Bronchial epithelial cell (primary cell): ENCODE data around the gene CGB1. TPM values are rescaled to one million over a fixed set of nuclear protein-coding genes. Genes with fewer than 3 reads are reported as not detected.
"Not testable (repeated sequence)": the region's sequence is repeated elsewhere in the genome, so short reads cannot be mapped to it uniquely, and the experiment has no call there.

Experiments used
- DNase-seq: peaks from one replicate; pipeline ENCODE4 v3.0.0-alpha.2; 2010; ENCODE audit warnings: low read depth
- FAIRE-seq: peaks from 2 replicates; lab custom pipeline; 2011; peaks lifted over from hg19 to GRCh38; lab: Jason Lieb, UNC
- H3K27me3 ChIP-seq: 2 replicates; pipeline ENCODE4 v1.5.1; 2011; ENCODE audit warnings: low read length; ENCODE audit not compliant: control insufficient read depth, insufficient read depth
- H3K36me3 ChIP-seq: 2 replicates; pipeline ENCODE4 v1.5.1; 2011; ENCODE audit warnings: low read length; ENCODE audit not compliant: control insufficient read depth, insufficient read depth
- H3K4me3 ChIP-seq: 2 replicates; pipeline ENCODE4 v1.5.1; 2011; ENCODE audit warnings: mild to moderate bottlenecking, low read depth, low read length, control low read depth
- CTCF ChIP-seq: IDR thresholded peaks from 2 replicates; pipeline ENCODE4 v1.5.1; 2011; ENCODE audit warnings: mild to moderate bottlenecking, moderate library complexity, low read length, control low read depth, inconsistent platforms; ENCODE audit not compliant: insufficient read depth, severe bottlenecking
- total RNA-seq: library from RNA; depleted of rRNA; stranded (reverse); fragments of >200 nt; gene quantifications from 2 replicates; pipeline ENCODE4 v1.2.1, GENCODE V29; 2014

Gene CGB1
- total RNA-seq, 1 donor from 2014 or later = not detected

DNA sequence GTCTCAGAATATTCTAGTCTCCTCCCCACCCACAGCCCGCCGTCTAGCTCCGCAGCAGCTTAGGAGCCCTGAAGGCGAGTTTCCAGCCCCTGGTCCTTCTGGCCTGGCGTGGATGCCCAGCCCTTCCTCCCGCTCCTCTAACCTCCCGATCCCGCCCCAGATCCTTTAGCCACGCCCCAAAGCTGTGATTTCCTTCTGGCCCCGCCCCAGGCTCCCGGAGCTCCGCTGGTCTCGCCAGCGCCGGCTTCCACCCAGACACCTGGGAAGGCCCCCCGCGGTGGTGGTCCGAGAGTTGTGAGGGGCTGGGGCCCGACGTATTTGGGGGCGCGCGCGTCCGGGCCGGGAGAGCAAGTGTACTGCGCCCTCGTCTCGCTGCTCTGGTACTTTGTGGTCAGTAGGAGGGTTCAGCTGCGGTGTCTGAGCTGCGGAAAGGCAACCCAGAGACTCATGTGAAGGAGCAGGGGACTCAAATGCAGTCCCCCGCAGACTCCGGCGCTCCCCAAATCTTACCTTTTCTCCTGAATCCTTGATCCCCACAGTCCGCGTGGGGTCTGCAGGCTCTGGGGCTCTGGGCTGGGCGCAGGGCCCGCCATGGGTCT, 21.0 kb upstream of the CGB1 start, which contains the start of gene CGB7:
TSS of gene CGB7 (minus strand) at position 114 of the 599 bp plus-strand sequence. CDS start 2,374 bp downstream, outside the sequence.
- TF ChIP-seq CTCF = no peak
- DNase-seq = peak; percentile 60
- Histone ChIP-seq H3K36me3 (peaks cover 2% of the 10 kb centered on the region), H3K4me3 (peak within 1 kb of the TSS; percentile 57), H3K27me3 (no peaks in the 10 kb centered on the region)
- no peak for FAIRE-seq

DNA sequence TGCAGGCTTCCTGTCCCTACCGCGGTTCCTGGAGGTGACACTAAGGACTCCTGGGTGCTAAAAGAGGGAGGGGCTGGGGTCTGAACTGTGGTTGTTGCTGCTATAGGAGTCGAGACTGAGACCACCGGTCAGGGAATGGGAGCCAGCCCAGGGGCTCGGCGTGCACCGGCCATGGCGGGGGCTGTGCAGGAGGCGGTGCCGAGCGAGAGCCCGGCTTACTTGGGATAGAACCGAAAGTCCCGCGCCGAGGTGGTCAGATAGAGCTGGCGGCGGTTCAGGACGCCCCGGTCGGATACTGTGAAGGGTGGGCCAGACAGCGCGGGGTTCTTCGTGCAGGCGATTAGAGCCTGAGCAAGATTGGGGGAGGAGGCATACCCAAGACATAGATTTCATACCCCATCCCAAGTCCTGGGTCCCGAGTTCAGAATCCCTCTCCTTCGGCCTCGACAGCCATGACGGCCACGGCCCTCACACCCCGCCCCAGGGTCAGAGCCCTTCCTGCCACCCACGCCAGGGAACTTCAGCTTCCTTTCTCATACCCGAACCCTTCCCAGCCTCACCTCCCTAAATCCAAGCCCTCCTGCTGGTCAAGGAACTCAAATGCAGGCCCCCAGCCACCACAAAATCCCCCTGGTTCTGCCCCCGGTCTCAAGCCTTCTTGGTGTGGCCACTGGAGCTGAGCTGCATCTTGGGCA, 20.4 kb upstream of the CGB1 start:
- H3K4me3 ChIP-seq = peak overlapping the region; percentile 57
- DNase-seq, H3K36me3 ChIP-seq, FAIRE-seq, H3K27me3 ChIP-seq: not testable (repeated sequence)

DNA sequence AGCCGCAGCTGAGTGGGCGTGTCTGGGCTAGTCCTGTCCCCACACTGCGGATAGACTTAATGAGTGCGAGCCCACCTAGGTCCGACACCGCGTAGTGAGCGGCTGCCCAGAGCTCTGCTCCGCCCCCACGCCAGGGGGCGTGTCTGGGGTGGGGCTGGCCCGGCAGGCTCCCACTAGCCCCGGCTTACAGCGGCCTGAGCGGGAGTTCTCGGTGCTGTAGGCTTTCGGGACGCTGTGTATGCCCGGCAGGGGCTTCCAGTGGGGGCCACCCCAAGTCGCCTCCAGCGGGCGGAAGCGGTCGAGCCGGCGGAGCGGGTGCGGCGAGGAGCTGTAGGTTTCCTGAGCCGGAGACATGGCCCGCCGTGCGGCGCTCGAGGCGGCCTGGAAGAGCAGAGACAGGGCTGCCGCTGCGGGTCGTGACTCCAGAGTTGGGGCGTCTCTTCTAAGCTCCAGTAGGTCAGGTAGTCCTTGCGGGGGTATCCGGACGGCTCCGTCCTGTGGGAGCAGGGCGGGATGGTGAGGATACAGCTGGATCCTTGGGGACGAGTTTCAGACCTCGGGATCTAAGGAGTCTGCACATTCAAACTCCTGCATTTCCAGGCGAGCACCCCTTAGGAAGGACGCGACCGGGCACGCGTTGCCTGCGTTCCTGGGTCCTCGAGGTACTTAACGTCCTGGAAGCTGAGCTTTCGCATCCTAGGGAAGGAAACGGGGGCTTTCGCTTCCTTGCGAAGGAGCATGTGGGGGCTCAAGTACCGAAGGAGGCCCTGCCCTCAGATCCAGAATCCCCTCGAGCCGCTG, 19.6 kb upstream of the CGB1 start:
- H3K4me3 ChIP-seq = peak overlapping the region; percentile 57
- peaks cover 2% of the 10 kb centered on the region for H3K36me3 ChIP-seq
- peak; percentile 43 for TF ChIP-seq CTCF
- no peaks in the 10 kb centered on the region for H3K27me3 ChIP-seq
- FAIRE-seq (peak; percentile 55), DNase-seq (peak; percentile 57)

DNA sequence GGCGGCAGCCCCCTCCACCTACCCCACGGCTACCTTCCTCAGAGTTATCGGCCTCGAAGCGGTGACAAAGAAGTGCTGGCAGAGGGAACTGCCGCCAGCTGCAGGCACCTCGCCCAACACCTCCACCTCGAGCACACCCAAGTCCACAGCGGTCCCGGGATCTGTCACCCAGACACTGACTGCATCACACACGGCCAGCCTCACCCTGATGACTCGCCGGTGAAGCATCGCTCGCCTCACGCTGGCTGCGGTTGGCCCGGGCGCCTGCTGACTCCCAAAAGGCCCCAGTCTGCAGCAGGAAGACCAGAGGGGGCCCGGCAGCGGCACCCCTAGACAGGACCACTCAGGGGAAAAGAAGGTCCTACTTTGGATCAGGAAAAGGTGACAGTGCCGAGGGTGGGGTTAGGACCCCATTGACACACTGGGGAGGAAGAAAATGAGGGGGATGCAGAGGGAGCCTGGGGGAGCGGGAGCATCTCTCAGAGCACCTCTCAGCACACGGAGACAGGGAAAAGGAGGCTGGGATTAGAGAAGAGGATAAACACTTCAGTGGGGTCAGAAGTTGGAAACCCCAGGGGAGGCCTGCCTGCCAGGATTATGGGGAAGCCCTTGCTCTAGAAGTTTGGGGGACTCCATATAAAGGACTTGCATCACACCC, 13.8 kb upstream of the CGB1 start:
- not testable (repeated sequence) for H3K36me3 ChIP-seq, H3K27me3 ChIP-seq, FAIRE-seq, H3K4me3 ChIP-seq
- peak; percentile 83 for DNase-seq

GRCh38 chr19:49049834-49050233, 13.1 kb upstream of the CGB1 start:
- not testable (repeated sequence) for DNase-seq, H3K27me3 ChIP-seq, FAIRE-seq, H3K4me3 ChIP-seq, H3K36me3 ChIP-seq

GRCh38 chr19:49049011-49049410, 12.3 kb upstream of the CGB1 start, which contains the start of gene CGB8:
CGB8 (minus strand) TSS chr19:49049111; CDS start chr19:49048739, 372 bp downstream.
- not testable (repeated sequence) for H3K36me3 ChIP-seq, H3K27me3 ChIP-seq, FAIRE-seq, H3K4me3 ChIP-seq, DNase-seq

DNA sequence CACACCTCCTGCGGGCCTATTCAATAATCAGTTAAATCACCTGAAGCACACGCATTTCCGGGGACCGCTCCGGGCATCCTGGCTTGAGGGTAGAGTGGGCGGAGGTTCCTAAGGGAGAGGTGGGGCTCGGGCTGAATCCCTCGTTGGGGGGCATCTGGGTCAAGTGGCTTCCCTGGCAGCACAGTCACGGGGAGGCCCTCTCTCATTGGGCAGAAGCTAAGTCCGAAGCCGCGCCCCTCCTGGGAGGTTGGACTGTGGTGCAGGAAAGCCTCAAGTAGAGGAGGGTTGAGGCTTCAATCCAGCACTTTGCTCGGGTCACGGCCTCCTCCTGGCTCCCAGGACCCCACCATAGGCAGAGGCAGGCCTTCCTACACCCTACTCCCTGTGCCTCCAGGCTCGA, 6.9 kb upstream of the CGB1 start, which contains the start of gene CGB5:
TSS of gene CGB5 (plus strand) at position 301 of the 400 bp plus-strand sequence. CDS start 362 bp downstream, outside the sequence.
- DNase-seq, H3K4me3 ChIP-seq, H3K36me3 ChIP-seq, H3K27me3 ChIP-seq, FAIRE-seq: not testable (repeated sequence)

GRCh38 chr19:49042666-49043065, 6.0 kb upstream of the CGB1 start:
- H3K27me3 ChIP-seq, H3K36me3 ChIP-seq, DNase-seq, H3K4me3 ChIP-seq, FAIRE-seq: not testable (repeated sequence)
